Omental fat pad (tissue), 4 donors: ENCODE data around the gene ZFYVE16. TPM values are rescaled to one million over a fixed set of nuclear protein-coding genes. Genes with fewer than 3 reads are reported as not detected.
"Not testable (repeated sequence)": the region's sequence is repeated elsewhere in the genome, so short reads cannot be mapped to it uniquely, and the experiment has no call there.

Experiments
- ATAC-seq: fragments of 150-250 bp; one replicate; pipeline ENCODE4 v1.9.1; 2016; ENCODE audit warnings: mild to moderate bottlenecking, moderate library complexity; ENCODE audit not compliant: low FRiP score
- DNase-seq: peaks from one replicate; pipeline ENCODE4 v3.0.0-alpha.2; 2019; ENCODE audit warnings: low spot score
- total RNA-seq, 4 donors: library from RNA; depleted of rRNA; stranded (reverse); fragments of >200 nt; gene quantifications; one replicate each; pipeline ENCODE4 v1.1.0, GENCODE V29; 2016
- TF ChIP-seq, protein P1 (sequence below), 3 donors: fragments of 450-650 bp; IDR thresholded peaks; one replicate each; pipeline ENCODE4 v1.5.1; 2016 to 2017; ENCODE audit warnings: antibody characterized with exemption in 3 of 3, mild to moderate bottlenecking in 3 of 3, moderate library complexity in 2 of 3

ZFYVE16 gene
- total RNA-seq, 4 donors from 2014 or later, result 24.2 to 71.2 (median 30.5) TPM

DNA sequence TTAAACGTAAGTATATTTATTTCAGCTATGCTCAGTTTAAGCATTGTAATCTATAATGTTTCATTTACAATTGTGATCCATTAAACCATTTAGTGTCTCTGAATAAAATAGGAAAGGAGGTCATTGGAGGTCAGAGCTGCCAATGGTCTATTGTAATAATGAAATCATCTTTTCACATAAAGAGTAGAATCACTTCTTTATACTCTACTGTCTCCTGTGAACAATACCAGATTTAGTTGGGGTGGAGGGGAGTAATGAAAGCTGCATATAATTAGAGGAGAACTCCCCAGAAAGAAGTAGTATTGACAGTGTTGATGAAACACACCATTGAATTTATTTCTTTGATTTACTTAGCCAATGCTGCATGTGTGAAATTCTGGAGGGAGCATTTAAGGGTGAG, 35.1 kb upstream of the ZFYVE16 start:
- TF ChIP-seq, protein P1, sequence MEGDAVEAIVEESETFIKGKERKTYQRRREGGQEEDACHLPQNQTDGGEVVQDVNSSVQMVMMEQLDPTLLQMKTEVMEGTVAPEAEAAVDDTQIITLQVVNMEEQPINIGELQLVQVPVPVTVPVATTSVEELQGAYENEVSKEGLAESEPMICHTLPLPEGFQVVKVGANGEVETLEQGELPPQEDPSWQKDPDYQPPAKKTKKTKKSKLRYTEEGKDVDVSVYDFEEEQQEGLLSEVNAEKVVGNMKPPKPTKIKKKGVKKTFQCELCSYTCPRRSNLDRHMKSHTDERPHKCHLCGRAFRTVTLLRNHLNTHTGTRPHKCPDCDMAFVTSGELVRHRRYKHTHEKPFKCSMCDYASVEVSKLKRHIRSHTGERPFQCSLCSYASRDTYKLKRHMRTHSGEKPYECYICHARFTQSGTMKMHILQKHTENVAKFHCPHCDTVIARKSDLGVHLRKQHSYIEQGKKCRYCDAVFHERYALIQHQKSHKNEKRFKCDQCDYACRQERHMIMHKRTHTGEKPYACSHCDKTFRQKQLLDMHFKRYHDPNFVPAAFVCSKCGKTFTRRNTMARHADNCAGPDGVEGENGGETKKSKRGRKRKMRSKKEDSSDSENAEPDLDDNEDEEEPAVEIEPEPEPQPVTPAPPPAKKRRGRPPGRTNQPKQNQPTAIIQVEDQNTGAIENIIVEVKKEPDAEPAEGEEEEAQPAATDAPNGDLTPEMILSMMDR (IDR thresholded peaks at IDR 0.05), result no peak
- DNase-seq (no peak), ATAC-seq (no peak)

DNA sequence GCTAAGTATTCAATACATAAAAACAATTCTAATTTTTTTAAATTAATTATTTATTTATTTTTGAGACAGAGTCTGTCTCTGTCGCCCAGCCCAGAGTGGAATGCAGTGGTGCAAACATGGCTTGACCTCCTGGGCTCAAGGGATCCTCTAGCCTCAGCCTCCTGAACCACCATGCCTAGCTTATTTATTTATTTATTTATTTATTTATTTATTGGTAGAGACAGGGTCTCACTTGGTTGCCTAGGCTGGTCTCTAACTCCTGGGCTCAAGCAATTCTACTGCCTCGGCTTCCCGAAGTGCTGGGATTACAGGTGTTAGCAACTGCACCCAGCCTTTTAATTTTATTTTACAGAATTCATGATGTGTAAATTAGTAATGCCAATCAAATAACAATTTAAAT, 33.7 kb upstream of the ZFYVE16 start:
- no peak for ATAC-seq
- no peak for DNase-seq
- TF ChIP-seq, protein P1 (IDR thresholded peaks at IDR 0.05), result no peak

DNA sequence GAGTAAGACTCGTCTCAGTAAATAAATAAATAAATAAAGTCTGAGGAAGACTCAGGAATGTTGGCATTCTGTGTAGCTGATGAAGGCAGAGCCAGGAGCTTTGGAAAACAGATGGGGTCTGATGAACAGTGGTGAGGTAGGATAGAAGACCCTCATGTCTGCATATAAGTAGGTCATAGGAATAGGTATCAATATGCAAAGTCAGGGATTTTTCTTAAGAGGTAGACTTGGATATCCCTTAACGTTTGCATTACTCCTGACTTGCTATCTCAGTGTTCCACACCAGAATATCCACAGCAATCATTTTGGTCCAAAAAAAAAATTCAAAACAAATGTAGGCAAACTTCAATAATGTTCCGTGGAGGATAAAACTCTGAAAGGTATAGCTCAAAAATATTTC, 31.3 kb upstream of the ZFYVE16 start:
- TF ChIP-seq, protein P1 (IDR thresholded peaks at IDR 0.05), result no peak
- ATAC-seq (no peak), DNase-seq (no peak)

DNA sequence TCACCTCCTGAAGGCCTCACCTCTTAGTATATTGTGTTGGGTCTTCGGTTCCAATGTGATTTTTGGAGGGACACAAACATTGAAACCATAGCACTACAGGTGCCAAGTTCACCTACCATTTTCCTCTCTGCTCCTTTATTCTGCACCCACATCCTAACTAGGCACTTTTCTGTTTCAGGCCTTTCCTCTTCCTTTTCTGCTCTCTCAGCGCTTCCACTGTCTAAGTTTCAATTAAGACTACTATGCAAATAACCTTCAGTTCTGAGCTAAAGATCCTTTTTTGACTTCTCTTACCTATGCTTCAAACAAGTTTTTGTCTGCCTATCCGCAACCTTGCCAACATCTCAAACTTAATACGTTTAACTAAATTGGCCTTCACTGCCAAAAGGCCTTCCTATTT, 25.4 kb upstream of the ZFYVE16 start:
- DNase-seq, result no peak
- ATAC-seq, result no peak
- TF ChIP-seq, protein P1 (IDR thresholded peaks at IDR 0.05), result no peak

DNA sequence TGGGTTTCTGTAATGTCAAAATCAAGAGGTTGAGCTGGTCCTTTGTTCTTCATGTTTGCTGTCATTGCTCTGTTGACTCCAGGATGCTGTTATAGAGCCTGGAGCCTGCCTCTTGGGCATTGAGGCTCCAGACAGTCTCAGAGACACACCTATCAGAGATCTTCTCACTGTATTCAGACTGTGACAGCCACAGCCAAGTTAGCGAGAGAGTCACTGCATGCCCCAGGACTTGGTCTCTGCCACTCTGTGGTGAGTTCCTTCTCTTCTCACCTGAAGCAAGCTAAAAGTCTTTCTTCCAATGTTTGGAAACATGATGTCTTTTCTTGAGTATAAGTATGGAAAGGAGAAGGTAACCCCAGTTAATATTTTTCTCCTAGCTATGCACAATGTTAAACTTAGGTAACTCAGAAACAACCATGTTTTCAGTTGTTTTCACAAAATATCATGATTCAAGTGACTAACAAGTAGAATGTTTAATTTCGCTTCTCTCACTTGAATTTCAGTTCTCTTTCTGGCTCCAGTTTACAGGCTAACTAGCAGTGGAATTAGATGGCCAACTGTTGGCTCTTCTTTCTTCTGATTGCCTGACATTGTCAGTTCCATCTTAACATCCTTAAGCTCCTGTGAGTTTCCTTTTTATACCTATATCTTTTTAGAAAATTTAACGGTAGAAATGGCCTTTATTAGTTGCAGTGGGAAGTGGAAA, 20.6 kb upstream of the ZFYVE16 start:
- no peak for ATAC-seq
- no peak for DNase-seq
- TF ChIP-seq, protein P1 (IDR thresholded peaks at IDR 0.05), result no peak

DNA sequence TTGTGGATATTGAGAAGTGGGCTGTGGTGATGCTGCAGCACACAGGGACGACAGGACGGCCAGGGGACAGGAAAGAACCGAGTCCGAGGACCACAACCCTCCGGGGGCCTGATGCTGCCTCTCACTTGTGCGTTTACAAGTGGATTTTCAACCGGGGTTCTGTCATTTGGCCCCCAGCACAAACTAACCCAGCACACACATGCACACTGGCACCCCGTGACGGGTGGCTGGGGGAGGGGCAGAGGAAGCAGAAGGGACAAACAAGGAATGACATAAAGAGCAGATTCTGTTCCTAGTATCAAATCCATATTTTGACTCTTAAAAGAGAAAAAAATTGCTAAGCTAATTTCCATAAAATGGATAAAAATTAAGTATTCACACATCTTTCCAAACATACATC, 18.3 kb upstream of the ZFYVE16 start:
- ATAC-seq (no peak), DNase-seq (no peak)

DNA sequence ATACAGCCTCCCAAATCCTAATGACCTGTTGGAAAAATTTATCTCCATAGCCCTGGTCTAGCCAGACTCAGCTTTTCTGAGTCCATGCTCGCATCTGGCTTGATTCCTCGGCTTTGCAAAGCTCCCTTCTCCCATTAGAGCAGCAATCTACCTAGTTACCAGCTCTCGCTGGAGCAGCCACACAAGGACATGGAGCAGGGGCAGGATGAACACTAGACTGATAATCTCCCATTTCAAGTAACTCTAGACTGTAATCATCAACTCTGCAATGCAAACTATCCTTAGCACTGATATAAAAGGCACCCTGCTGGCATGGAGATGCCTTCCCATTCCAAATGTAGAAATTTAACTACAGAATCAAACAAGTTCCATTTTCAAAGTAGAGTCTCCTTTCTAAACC, 17.5 kb upstream of the ZFYVE16 start:
- not testable (repeated sequence) for DNase-seq, ATAC-seq

More for the DNA sequence above, 18.3 kb upstream of the ZFYVE16 start:
- TF ChIP-seq, protein P1 (IDR thresholded peaks at IDR 0.05), result no peak

DNA sequence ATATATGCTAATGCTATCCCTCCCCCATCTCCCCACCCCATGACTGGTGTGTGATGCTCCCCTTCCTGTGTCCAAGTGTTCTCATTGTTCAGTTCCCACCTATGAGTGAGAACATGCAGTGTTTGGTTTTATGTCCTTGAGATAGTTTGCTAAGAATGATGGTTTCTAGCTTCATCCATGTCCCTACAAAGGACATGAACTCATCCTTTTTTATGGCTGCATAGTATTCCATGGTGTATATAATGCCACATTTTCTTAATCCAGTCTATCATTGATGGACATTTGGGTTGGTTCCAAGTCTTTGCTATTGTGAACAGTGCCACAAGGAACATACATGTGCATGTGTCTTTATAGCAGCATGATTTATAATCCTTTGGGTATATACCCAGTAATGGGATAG, 16.6 kb upstream of the ZFYVE16 start:
- ATAC-seq, DNase-seq: not testable (repeated sequence)
